HEK293 (cell line): ENCODE data around the gene MAZ.

Experiments used
- CTCF ChIA-PET: fragments of 350-600 bp; formaldehyde crosslinking; extraction: SDS; loops from one replicate; lab custom pipeline; 2021; ENCODE audit warnings: antibody characterized with exemption; lab: Yijun Ruan, JAX
- POLR2A ChIA-PET: fragments of 300-600 bp; formaldehyde crosslinking; extraction: SDS; loops from one replicate; lab custom pipeline; 2020; ENCODE audit warnings: antibody characterized with exemption, inconsistent platforms; lab: Yijun Ruan, JAX
- H3K27ac ChIP-seq: fragments of 200-500 bp; sonication (Bioruptor generic); 2 replicates; pipeline ENCODE4 v1.5.1; 2014; ENCODE audit warnings: low read depth, low read length, control low read depth, inconsistent platforms; ENCODE audit errors: extremely low read depth
- H3K36me3 ChIP-seq, 2 experiments: fragments of 200-500 bp in 1 of 2; sonication (Bioruptor generic) in 1 of 2; 1 replicate in 1 of 2; 2 replicates in 1 of 2; pipeline ENCODE4 v1.5.1; 2014 to 2017; ENCODE audit warnings: inconsistent platforms in 2 of 2, low read length in 2 of 2; ENCODE audit not compliant: control insufficient read depth in 2 of 2, insufficient read depth in 1 of 2
- H3K4me1 ChIP-seq: fragments of 200-500 bp; sonication (Bioruptor generic); 2 replicates; pipeline ENCODE4 v1.5.1; 2014; ENCODE audit warnings: mild to moderate bottlenecking, low read length, inconsistent platforms; ENCODE audit not compliant: control insufficient read depth, insufficient read depth
- H3K4me3 ChIP-seq: 2 replicates; pipeline ENCODE4 v1.5.1; 2011; ENCODE audit warnings: low read depth, mild to moderate bottlenecking, control low read depth, low read length, moderate library complexity
- H3K9me3 ChIP-seq: fragments of 200-500 bp; sonication (Bioruptor generic); 2 replicates; pipeline ENCODE4 v1.5.1; 2014; ENCODE audit warnings: low read depth, low read length, inconsistent platforms; ENCODE audit not compliant: control insufficient read depth, insufficient read depth
- BCL11B ChIP-seq: fragments of 450-650 bp; formaldehyde crosslinking; IDR thresholded peaks from 2 replicates; pipeline ENCODE4 v1.5.1; 2016; ENCODE audit warnings: low read depth, missing biosample characterization, missing genetic modification characterization
- HOXD13 ChIP-seq: sonication (generic); formaldehyde crosslinking; IDR thresholded peaks from 2 replicates; pipeline ENCODE4 v1.8.0; 2022; ENCODE audit warnings: missing genetic modification reagents, borderline replicate concordance
- IKZF3 ChIP-seq: fragments of 450-650 bp; IDR thresholded peaks from 2 replicates; pipeline ENCODE4 v1.5.0; 2018; ENCODE audit warnings: missing biosample characterization, mild to moderate bottlenecking, missing genetic modification characterization, moderate library complexity
- KLF7 ChIP-seq: fragments of 450-650 bp; formaldehyde crosslinking; IDR thresholded peaks from 2 replicates; pipeline ENCODE4 v1.5.1; 2016; ENCODE audit warnings: missing biosample characterization, missing genetic modification characterization, borderline replicate concordance
- MYNN ChIP-seq: fragments of 450-650 bp; formaldehyde crosslinking; IDR thresholded peaks from 2 replicates; pipeline ENCODE4 v1.5.1; 2016; ENCODE audit warnings: missing biosample characterization, missing genetic modification characterization, borderline replicate concordance
- OSR2 ChIP-seq: fragments of 450-650 bp; formaldehyde crosslinking; IDR thresholded peaks from 2 replicates; pipeline ENCODE4 v1.5.1; 2016; ENCODE audit warnings: missing biosample characterization, missing genetic modification characterization
- SALL2 ChIP-seq: fragments of 450-650 bp; formaldehyde crosslinking; IDR thresholded peaks from 2 replicates; pipeline ENCODE4 v1.5.0; 2017; ENCODE audit warnings: missing biosample characterization, mild to moderate bottlenecking, missing genetic modification characterization, borderline replicate concordance
- TSHZ1 ChIP-seq: fragments of 450-650 bp; formaldehyde crosslinking; IDR thresholded peaks from 2 replicates; pipeline ENCODE4 v1.5.1; 2016; ENCODE audit warnings: missing biosample characterization, missing genetic modification characterization, borderline replicate concordance
- ZBTB17 ChIP-seq: fragments of 450-650 bp; formaldehyde crosslinking; IDR thresholded peaks from 2 replicates; pipeline ENCODE4 v1.5.1; 2016; ENCODE audit warnings: missing biosample characterization, missing genetic modification characterization
- ZBTB48 ChIP-seq: fragments of 450-650 bp; formaldehyde crosslinking; IDR thresholded peaks from 2 replicates; pipeline ENCODE4 v1.5.1; 2016; ENCODE audit warnings: missing biosample characterization, missing genetic modification characterization
- ZBTB8A ChIP-seq: fragments of 450-650 bp; formaldehyde crosslinking; IDR thresholded peaks from 2 replicates; pipeline ENCODE4 v1.5.1; 2016; ENCODE audit warnings: missing biosample characterization, missing genetic modification characterization
- ZEB2 ChIP-seq: fragments of 450-650 bp; formaldehyde crosslinking; IDR thresholded peaks from 2 replicates; pipeline ENCODE4 v1.5.1; 2016; ENCODE audit warnings: missing biosample characterization, missing genetic modification characterization
- ZNF10 ChIP-seq: fragments of 450-650 bp; formaldehyde crosslinking; IDR thresholded peaks from 2 replicates; pipeline ENCODE4 v1.5.1; 2017; ENCODE audit warnings: missing biosample characterization, missing genetic modification characterization
- ZNF112 ChIP-seq: fragments of 450-650 bp; formaldehyde crosslinking; IDR thresholded peaks from 2 replicates; pipeline ENCODE4 v1.5.0; 2017; ENCODE audit warnings: missing biosample characterization, missing genetic modification characterization
- ZNF211 ChIP-seq: fragments of 450-650 bp; formaldehyde crosslinking; IDR thresholded peaks from 2 replicates; pipeline ENCODE4 v1.5.1; 2016; ENCODE audit warnings: low read depth, missing biosample characterization, missing genetic modification characterization
- ZNF24 ChIP-seq: fragments of 450-650 bp; formaldehyde crosslinking; IDR thresholded peaks from 2 replicates; pipeline ENCODE4 v1.5.1; 2016; ENCODE audit warnings: missing biosample characterization, missing genetic modification characterization
- ZNF302 ChIP-seq: fragments of 450-650 bp; formaldehyde crosslinking; IDR thresholded peaks from 2 replicates; pipeline ENCODE4 v1.5.1; 2016; ENCODE audit warnings: missing biosample characterization, missing genetic modification characterization, low read depth
- ZNF394 ChIP-seq: fragments of 450-650 bp; formaldehyde crosslinking; IDR thresholded peaks from 2 replicates; pipeline ENCODE4 v1.5.1; 2016; ENCODE audit warnings: missing biosample characterization, missing genetic modification characterization, mild to moderate bottlenecking, moderate library complexity, borderline replicate concordance
- ZNF501 ChIP-seq: fragments of 450-650 bp; formaldehyde crosslinking; IDR thresholded peaks from 2 replicates; pipeline ENCODE4 v1.5.1; 2016; ENCODE audit warnings: missing biosample characterization, missing genetic modification characterization
- ZNF585B ChIP-seq: fragments of 450-650 bp; formaldehyde crosslinking; IDR thresholded peaks from 2 replicates; pipeline ENCODE4 v1.5.1; 2016; ENCODE audit warnings: missing biosample characterization, missing genetic modification characterization
- ZNF621 ChIP-seq: fragments of 450-650 bp; formaldehyde crosslinking; IDR thresholded peaks from 2 replicates; pipeline ENCODE4 v1.5.1; 2017; ENCODE audit warnings: missing biosample characterization, missing genetic modification characterization
- ZNF629 ChIP-seq: fragments of 450-650 bp; formaldehyde crosslinking; IDR thresholded peaks from 2 replicates; pipeline ENCODE4 v1.5.1; 2017; ENCODE audit warnings: missing biosample characterization, missing genetic modification characterization
- ZNF658 ChIP-seq: fragments of 450-650 bp; formaldehyde crosslinking; IDR thresholded peaks from 2 replicates; pipeline ENCODE4; 2016; ENCODE audit warnings: missing biosample characterization, missing genetic modification characterization
- ZNF707 ChIP-seq: fragments of 450-650 bp; formaldehyde crosslinking; IDR thresholded peaks from 2 replicates; pipeline ENCODE4 v1.5.1; 2016; ENCODE audit warnings: missing biosample characterization, missing genetic modification characterization
- ZNF837 ChIP-seq: fragments of 450-650 bp; formaldehyde crosslinking; IDR thresholded peaks from 2 replicates; pipeline ENCODE4 v1.5.1; 2016; ENCODE audit warnings: missing biosample characterization, missing genetic modification characterization
- ZXDB ChIP-seq: fragments of 450-650 bp; formaldehyde crosslinking; IDR thresholded peaks from 2 replicates; pipeline ENCODE4 v1.5.1; 2016; ENCODE audit warnings: missing biosample characterization, missing genetic modification characterization
- TF ChIP-seq, protein P1 (sequence below): fragments of 450-650 bp; formaldehyde crosslinking; IDR thresholded peaks from 2 replicates; pipeline ENCODE4 v1.5.1; 2016; ENCODE audit warnings: missing biosample characterization, missing genetic modification characterization
- TF ChIP-seq, protein P2 (sequence below): fragments of 450-650 bp; formaldehyde crosslinking; IDR thresholded peaks from 2 replicates; pipeline ENCODE4 v1.5.1; 2016; ENCODE audit warnings: missing biosample characterization, missing genetic modification characterization
- TF ChIP-seq, protein P3 (sequence below): fragments of 450-650 bp; IDR thresholded peaks from 2 replicates; pipeline ENCODE4 v1.5.1; 2018; ENCODE audit warnings: missing biosample characterization, mild to moderate bottlenecking, missing genetic modification characterization

The MAZ gene

DNA sequence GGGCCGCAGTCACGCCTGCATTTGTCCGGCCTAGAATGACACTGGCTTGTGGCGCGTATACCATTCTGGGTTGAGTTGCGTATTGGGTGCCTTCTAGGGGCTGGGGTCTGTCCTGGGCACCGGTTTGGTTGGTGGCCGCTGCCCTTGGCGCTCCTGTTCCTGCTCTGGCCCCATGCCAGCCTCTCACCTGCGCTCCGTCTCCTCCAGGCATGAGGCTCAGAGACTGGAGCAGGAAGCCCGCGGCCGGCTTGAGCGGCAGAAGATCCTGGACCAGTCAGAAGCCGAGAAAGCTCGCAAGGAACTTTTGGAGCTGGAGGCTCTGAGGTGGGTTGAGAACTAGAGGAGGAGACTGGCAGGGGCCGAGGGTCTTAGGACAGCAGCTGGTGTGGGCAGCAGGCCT, 39.3 kb downstream of the MAZ start (continued):
- no peak for TF ChIP-seq ZNF24 (tag by site-specific recombination)
- no peak for TF ChIP-seq KLF7
- TF ChIP-seq ZNF658 (tag by site-specific recombination) = no peak
- TF ChIP-seq ZNF501 = no peak
- TF ChIP-seq ZNF707 = no peak
- TF ChIP-seq, all 188 proteins: peak for 0

GRCh38 chr16:29848420-29849297, 42.3 kb downstream of the MAZ start:
- POLR2A ChIA-PET = interaction anchor here (0.6 to 3.2 kb wide), 13 partner anchors 20 to 1105 kb away, joined by 3 to 13 read pairs (median 5); partner anchors contain the start of genes MAZ, MVP, PAGR1 and PRRT2
- Histone ChIP-seq H3K4me1 (no peaks in the 10 kb centered on the region), H3K36me3 (peaks cover 0 to 9% of the 10 kb centered on the region in 2 experiments; a peak in 1 of 3 replicates), H3K4me3 (no peak overlapping the region), H3K27ac (no peak overlapping the region), H3K9me3 (no peaks in the 10 kb centered on the region)
- CTCF ChIA-PET = interaction anchor here (0.6 to 5.0 kb wide), 68 partner anchors 11 to 1355 kb away, joined by 3 to 74 read pairs (median 4); partner anchors contain the start of genes ASPHD1, C16orf92, CDIPT and HIRIP3
- TF ChIP-seq ZNF24 (tag by site-specific recombination) (no peak), ZNF112 (tag by site-specific recombination) (no peak), ZEB2 (tag by site-specific recombination) (peak; percentile 46; the same call in 1 of the 2 replicates), ZNF621 (tag by site-specific recombination) (no peak), ZBTB48 (tag by site-specific recombination) (no peak), OSR2 (tag by site-specific recombination) (peak; percentile 70), BCL11B (no peak), ZNF629 (tag by site-specific recombination) (peak; percentile 37), ZNF585B (tag by site-specific recombination) (no peak), ZNF302 (tag by site-specific recombination) (no peak), MYNN (tag by site-specific recombination) (no peak), ZBTB17 (tag by site-specific recombination) (peak; percentile 30; the same call in 1 of the 2 replicates), SALL2 (tag by site-specific recombination) (no peak), IKZF3 (peak; percentile 62), ZNF394 (tag by site-specific recombination) (peak; percentile 57; the same call in 1 of the 2 replicates), ZNF837 (no peak), ZNF211 (no peak), ZXDB (tag by site-specific recombination) (peak; percentile 49; the same call in 1 of the 2 replicates), ZBTB8A (tag by site-specific recombination) (peak; percentile 73), HOXD13 (CRISPR knock-in tag) (no peak), TSHZ1 (tag by site-specific recombination) (no peak), ZNF10 (0 out of 2 replicates have a peak, but pooled peaks have one; percentile 33)
- TF ChIP-seq, protein P1, sequence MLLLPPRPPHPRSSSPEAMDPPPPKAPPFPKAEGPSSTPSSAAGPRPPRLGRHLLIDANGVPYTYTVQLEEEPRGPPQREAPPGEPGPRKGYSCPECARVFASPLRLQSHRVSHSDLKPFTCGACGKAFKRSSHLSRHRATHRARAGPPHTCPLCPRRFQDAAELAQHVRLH = 0 out of 2 replicates have a peak, but pooled peaks have one; percentile 16
- TF ChIP-seq, protein P2, sequence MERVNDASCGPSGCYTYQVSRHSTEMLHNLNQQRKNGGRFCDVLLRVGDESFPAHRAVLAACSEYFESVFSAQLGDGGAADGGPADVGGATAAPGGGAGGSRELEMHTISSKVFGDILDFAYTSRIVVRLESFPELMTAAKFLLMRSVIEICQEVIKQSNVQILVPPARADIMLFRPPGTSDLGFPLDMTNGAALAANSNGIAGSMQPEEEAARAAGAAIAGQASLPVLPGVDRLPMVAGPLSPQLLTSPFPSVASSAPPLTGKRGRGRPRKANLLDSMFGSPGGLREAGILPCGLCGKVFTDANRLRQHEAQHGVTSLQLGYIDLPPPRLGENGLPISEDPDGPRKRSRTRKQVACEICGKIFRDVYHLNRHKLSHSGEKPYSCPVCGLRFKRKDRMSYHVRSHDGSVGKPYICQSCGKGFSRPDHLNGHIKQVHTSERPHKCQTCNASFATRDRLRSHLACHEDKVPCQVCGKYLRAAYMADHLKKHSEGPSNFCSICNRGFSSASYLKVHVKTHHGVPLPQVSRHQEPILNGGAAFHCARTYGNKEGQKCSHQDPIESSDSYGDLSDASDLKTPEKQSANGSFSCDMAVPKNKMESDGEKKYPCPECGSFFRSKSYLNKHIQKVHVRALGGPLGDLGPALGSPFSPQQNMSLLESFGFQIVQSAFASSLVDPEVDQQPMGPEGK (tag by site-specific recombination) = peak; percentile 84
- TF ChIP-seq, protein P3, sequence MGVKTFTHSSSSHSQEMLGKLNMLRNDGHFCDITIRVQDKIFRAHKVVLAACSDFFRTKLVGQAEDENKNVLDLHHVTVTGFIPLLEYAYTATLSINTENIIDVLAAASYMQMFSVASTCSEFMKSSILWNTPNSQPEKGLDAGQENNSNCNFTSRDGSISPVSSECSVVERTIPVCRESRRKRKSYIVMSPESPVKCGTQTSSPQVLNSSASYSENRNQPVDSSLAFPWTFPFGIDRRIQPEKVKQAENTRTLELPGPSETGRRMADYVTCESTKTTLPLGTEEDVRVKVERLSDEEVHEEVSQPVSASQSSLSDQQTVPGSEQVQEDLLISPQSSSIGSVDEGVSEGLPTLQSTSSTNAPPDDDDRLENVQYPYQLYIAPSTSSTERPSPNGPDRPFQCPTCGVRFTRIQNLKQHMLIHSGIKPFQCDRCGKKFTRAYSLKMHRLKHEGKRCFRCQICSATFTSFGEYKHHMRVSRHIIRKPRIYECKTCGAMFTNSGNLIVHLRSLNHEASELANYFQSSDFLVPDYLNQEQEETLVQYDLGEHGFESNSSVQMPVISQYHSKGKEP (tag by site-specific recombination) = peak; percentile 72; the same call in 1 of the 2 replicates
